Activated B cell treated with CpG ODN at 0.5 μM for 24 hours (primary cell): Measurements from ENCODE around the gene RRAD. TPM values are rescaled to one million over a fixed set of nuclear protein-coding genes. Genes with fewer than 3 reads are reported as not detected.

Experiments used
- ATAC-seq: fragments of 200-7000 bp; cut with Tn5 transposase; one replicate; pipeline ENCODE4 v1.10.0; 2021; ENCODE audit warnings: low read depth, mild to moderate bottlenecking, moderate library complexity
- CTCF ChIA-PET: fragments of 350-600 bp; sonication (Branson Sonifier 250); formaldehyde crosslinking; loops from one replicate; lab custom pipeline; 2021; ENCODE audit warnings: antibody characterized with exemption; lab: Charles Lee
- POLR2A ChIA-PET: fragments of 350-600 bp; sonication (Branson Sonifier 250); formaldehyde crosslinking; loops from one replicate; lab custom pipeline; 2021; ENCODE audit warnings: antibody characterized with exemption; lab: Charles Lee
- DNase-seq: peaks from one replicate; pipeline ENCODE4 v3.0.0; 2022
- H3K27ac Mint-ChIP-seq: one replicate; pipeline ENCODE4 v1.8.0; 2020; ENCODE audit warnings: mixed read lengths
- H3K27me3 Mint-ChIP-seq: one replicate; pipeline ENCODE4 v1.8.0; 2021; ENCODE audit warnings: mixed read lengths
- H3K36me3 Mint-ChIP-seq: one replicate; pipeline ENCODE4 v1.8.0; 2021; ENCODE audit warnings: low read depth, mixed read lengths
- H3K4me1 Mint-ChIP-seq: one replicate; pipeline ENCODE4 v1.8.0; 2021; ENCODE audit warnings: mixed read lengths
- H3K4me3 Mint-ChIP-seq: one replicate; pipeline ENCODE4 v1.8.0; 2020; ENCODE audit warnings: mild to moderate bottlenecking, mixed read lengths
- H3K9me3 Mint-ChIP-seq: one replicate; pipeline ENCODE4 v1.8.0; 2020; ENCODE audit warnings: mixed read lengths
- intact Hi-C: fragments of 100-400 bp; cut with micrococcal nuclease; formaldehyde crosslinking; loops from one replicate; pipeline ENCODE4 v1.15.1; 2024
- total RNA-seq: library from RNA; stranded (reverse); gene quantifications from 2 replicates; pipeline ENCODE4 v1.2.3, GENCODE V29; 2022
- TF ChIP-seq, protein P1 (sequence below): fragments of 200-600 bp; IDR thresholded peaks from one replicate; pipeline ENCODE4 v1.8.0; 2022; ENCODE audit warnings: antibody characterized with exemption, mild to moderate bottlenecking

The RRAD gene
- total RNA-seq, 1 donor from 2014 or later = not detected

DNA sequence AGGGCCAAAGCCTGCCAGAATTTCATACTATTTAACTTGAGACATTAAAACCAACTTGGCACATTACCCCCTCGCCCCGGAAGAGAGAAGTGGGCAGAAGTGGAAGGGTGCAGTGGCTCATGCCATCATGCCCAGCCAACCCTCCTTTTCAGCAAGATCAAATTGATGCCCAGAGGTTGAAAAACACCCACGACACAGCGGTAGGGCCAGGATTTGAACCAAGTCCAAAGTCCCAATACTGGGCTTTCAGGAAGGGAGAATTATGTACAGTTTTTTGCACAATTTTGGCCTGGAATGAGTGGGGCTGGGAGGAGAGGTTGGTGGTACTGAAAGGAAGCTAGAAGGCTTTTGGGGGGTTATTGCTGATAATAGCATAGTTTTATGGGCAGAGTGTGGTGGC lies 34.0 kb downstream of the RRAD start:
- Mint-ChIP-seq H3K36me3 (peaks cover 16% of the 10 kb centered on the region), H3K4me1 (peaks cover 2% of the 10 kb centered on the region), H3K27ac (no peak overlapping the region), H3K9me3 (no peaks in the 10 kb centered on the region), H3K27me3 (no peaks in the 10 kb centered on the region), H3K4me3 (no peak overlapping the region)
- TF ChIP-seq, protein P1, sequence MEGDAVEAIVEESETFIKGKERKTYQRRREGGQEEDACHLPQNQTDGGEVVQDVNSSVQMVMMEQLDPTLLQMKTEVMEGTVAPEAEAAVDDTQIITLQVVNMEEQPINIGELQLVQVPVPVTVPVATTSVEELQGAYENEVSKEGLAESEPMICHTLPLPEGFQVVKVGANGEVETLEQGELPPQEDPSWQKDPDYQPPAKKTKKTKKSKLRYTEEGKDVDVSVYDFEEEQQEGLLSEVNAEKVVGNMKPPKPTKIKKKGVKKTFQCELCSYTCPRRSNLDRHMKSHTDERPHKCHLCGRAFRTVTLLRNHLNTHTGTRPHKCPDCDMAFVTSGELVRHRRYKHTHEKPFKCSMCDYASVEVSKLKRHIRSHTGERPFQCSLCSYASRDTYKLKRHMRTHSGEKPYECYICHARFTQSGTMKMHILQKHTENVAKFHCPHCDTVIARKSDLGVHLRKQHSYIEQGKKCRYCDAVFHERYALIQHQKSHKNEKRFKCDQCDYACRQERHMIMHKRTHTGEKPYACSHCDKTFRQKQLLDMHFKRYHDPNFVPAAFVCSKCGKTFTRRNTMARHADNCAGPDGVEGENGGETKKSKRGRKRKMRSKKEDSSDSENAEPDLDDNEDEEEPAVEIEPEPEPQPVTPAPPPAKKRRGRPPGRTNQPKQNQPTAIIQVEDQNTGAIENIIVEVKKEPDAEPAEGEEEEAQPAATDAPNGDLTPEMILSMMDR = no peak
- ATAC-seq (no peak), DNase-seq (no peak)
- CTCF ChIA-PET = interaction anchor here (0.9 kb wide), 1 partner anchor 24 kb away, joined by 3 read pairs; no protein-coding TSS in a partner anchor
- POLR2A ChIA-PET = no interaction called here
- intact Hi-C loops = no loop called here

- CTCF ChIA-PET = interaction anchor here (0.9 kb wide), 1 partner anchor 23 kb away, joined by 3 read pairs; no protein-coding TSS in a partner anchor
- intact Hi-C loops = no loop called here
- Mint-ChIP-seq H3K9me3 (no peaks in the 10 kb centered on the region), H3K27ac (no peak overlapping the region), H3K27me3 (no peaks in the 10 kb centered on the region), H3K4me1 (peaks cover 2% of the 10 kb centered on the region), H3K4me3 (no peak overlapping the region), H3K36me3 (peaks cover 20% of the 10 kb centered on the region)
- TF ChIP-seq, protein P1 = no peak
- ATAC-seq (no peak), DNase-seq (no peak)
- POLR2A ChIA-PET = interaction anchor here (0.5 kb wide), 1 partner anchor 353 kb away, joined by 4 read pairs; no protein-coding TSS in a partner anchor
Observed at GRCh38 chr16:66890799-66891198, 34.5 kb downstream of the RRAD start.

GRCh38 chr16:66889622-66890021 lies 35.7 kb downstream of the RRAD start:
- Mint-ChIP-seq H3K36me3 (peaks cover 32% of the 10 kb centered on the region), H3K4me1 (no peaks in the 10 kb centered on the region), H3K9me3 (no peaks in the 10 kb centered on the region), H3K27ac (no peak overlapping the region), H3K27me3 (no peaks in the 10 kb centered on the region), H3K4me3 (no peak overlapping the region)
- ChIA-PET CTCF (interaction anchor here (1.0 kb wide), 1 partner anchor 22 kb away, joined by 3 read pairs; no protein-coding TSS in a partner anchor), POLR2A (interaction anchor here (0.7 kb wide), 1 partner anchor 451 kb away, joined by 5 read pairs; no protein-coding TSS in a partner anchor)
- DNase-seq = no peak
- TF ChIP-seq, protein P1 = no peak
- no peak for ATAC-seq
- intact Hi-C loops = no loop called here

DNA sequence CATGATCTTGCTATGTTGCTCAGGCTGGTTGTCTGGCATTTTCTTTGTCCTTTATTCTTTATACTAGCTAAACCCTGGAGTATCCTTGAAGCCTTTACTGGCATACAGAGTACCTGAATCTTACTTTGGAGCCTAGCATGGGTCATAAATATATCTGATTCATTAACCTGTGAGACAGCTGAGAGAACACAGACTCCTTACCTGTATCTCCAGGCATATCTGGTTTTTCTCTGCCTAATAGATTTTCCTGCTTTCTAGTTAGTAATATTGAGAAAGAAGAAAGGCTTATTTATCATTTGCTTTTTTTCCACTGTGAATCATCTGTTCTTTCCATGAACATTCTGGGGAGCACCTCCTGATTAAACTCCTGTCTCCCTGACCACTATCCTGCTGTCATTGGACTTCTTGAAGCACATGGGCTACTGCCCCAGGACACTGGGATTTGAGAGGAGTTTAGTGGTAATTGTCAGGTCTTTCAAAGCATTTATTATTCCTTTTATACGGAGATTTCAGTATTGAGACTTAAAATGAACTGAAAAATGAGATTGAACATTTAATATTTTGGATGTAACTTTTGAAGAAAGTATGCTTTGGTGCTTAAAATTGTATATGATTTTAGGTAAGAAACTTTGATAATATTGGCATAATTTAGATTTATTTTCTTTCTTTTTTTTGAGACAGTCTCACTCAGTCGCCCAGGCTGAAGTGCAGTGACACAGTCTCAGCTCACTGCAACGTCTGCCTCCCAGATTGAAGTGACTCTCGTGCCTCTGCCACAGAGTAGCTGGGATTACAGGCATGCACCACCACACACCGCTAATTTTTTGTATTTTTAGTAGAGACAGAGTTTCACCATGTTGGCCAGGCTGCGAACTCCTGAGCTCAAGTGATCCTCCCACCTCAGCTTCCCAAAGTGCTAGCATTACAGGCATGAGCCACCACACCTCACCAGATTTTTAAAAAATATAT lies 36.4 kb downstream of the RRAD start:
- no peak for ATAC-seq
- POLR2A ChIA-PET = no interaction called here
- no peaks in the 10 kb centered on the region for H3K4me1 Mint-ChIP-seq

More for the DNA sequence above, 36.4 kb downstream of the RRAD start:
- intact Hi-C loops = no loop called here
- no peak overlapping the region for H3K4me3 Mint-ChIP-seq
- no peaks in the 10 kb centered on the region for H3K27me3 Mint-ChIP-seq
- no peak for DNase-seq
- no peak overlapping the region for H3K27ac Mint-ChIP-seq
- CTCF ChIA-PET = interaction anchor here (1.0 kb wide), 1 partner anchor 21 kb away, joined by 3 read pairs; no protein-coding TSS in a partner anchor
- H3K9me3 Mint-ChIP-seq = no peaks in the 10 kb centered on the region
- TF ChIP-seq, protein P1 = no peak
- peaks cover 37% of the 10 kb centered on the region for H3K36me3 Mint-ChIP-seq
